Vagina (tissue), 2 donors: ENCODE results near the gene RABGEF1. TPM values are rescaled to one million over a fixed set of nuclear protein-coding genes. Genes with fewer than 3 reads are reported as not detected.
"Not testable (repeated sequence)": the region's sequence is repeated elsewhere in the genome, so short reads cannot be mapped to it uniquely, and the experiment has no call there.

Source experiments
- DNase-seq, 2 donors: peaks; one replicate each; pipeline ENCODE4 v3.0.0-alpha.2; 2017; ENCODE audit errors: extremely low spot score in 2 of 2
- H3K27ac ChIP-seq: fragments of 200-600 bp; sonication (generic); one replicate; pipeline ENCODE4 v1.5.1; 2019
- H3K27me3 ChIP-seq: fragments of 200-600 bp; sonication (generic); one replicate; pipeline ENCODE4 v1.5.1; 2019
- H3K36me3 ChIP-seq, 2 donors: fragments of 200-600 bp; sonication (generic); one replicate each; pipeline ENCODE4 v1.5.1; 2017 to 2019
- H3K4me1 ChIP-seq: fragments of 200-600 bp; sonication (generic); one replicate; pipeline ENCODE4 v1.5.1; 2019
- H3K4me3 ChIP-seq, 2 donors: fragments of 200-600 bp; sonication (generic); 1 replicate in 1 of 2; 2 replicates in 1 of 2; pipeline ENCODE4 v1.5.1; 2016 to 2019
- H3K9me3 ChIP-seq: fragments of 200-600 bp; sonication (generic); one replicate; pipeline ENCODE4 v1.5.1; 2019
- POLR2A ChIP-seq, 2 donors: fragments of 450-650 bp; IDR thresholded peaks; one replicate each; pipeline ENCODE4 v1.6.1; 2017; ENCODE audit warnings: antibody characterized with exemption in 2 of 2, mild to moderate bottlenecking in 2 of 2, moderate library complexity in 2 of 2
- POLR2AphosphoS5 ChIP-seq, 2 donors: sonication (generic); formaldehyde crosslinking; IDR thresholded peaks; one replicate each; pipeline ENCODE4 v1.9.0; 2017; ENCODE audit warnings: antibody characterized with exemption in 2 of 2, mild to moderate bottlenecking in 2 of 2, low read depth in 1 of 2; ENCODE audit not compliant: insufficient read depth in 1 of 2
- intact Hi-C: fragments of 100-400 bp; cut with DNase I; formaldehyde crosslinking; loops from one replicate; pipeline ENCODE4 v1.15.1; 2023
- total RNA-seq: library from RNA; depleted of rRNA; stranded (reverse); fragments of >200 nt; gene quantifications from one replicate; pipeline ENCODE4 v1.2.3, GENCODE V29; 2016
- TF ChIP-seq, protein P1 (sequence below), 3 experiments: fragments of 450-650 bp in 2 of 3; fragments of 200-600 bp in 1 of 3; sonication (generic) in 1 of 3; IDR thresholded peaks; one replicate each; pipeline ENCODE4 v1.5.1; 2017 to 2019; ENCODE audit warnings: antibody characterized with exemption in 3 of 3, mild to moderate bottlenecking in 2 of 3, moderate library complexity in 2 of 3

RABGEF1 gene
- 27.7 TPM for total RNA-seq

DNA sequence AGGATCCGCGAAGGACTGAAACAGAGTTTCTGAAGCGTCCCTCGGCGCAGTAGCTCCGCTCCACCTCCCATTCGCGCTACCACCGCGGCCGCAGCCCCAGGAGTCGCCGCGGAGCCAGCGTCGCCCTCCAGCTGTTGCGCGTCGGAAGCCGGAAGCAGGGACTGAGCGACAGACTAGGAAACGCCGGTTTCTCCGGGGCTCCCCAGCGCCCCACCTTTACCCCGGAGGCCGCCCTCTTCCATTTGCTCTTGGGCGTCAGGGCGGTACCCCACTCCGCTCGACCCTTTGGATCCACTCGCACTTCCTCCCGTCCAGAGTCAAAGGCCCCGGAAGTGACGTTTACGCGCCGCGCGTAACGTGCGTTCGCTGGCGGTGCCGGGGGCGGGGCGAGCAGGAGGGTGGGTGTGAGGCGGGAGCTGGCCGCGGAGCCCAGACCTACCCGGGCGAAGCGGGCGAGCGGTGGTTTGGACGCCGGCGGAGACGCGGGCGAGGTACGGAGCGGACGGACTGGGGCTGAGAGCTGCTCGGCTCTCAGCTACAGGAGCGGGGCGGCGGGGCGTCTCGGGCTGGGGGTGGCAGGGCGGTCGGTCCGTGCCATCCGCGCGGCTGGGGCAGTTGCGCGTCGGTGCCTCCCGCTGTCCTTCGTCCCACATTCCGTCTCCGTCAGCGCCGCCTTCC, at the start of gene RABGEF1:
TSS of gene RABGEF1 (plus strand) at position 432 of the 678 bp plus-strand sequence. CDS start 31,167 bp downstream, outside the sequence.
- TF ChIP-seq POLR2A (IDR thresholded peaks at IDR 0.05): peak in 1 of 2 donors; percentile 74
- TF ChIP-seq, protein P1, sequence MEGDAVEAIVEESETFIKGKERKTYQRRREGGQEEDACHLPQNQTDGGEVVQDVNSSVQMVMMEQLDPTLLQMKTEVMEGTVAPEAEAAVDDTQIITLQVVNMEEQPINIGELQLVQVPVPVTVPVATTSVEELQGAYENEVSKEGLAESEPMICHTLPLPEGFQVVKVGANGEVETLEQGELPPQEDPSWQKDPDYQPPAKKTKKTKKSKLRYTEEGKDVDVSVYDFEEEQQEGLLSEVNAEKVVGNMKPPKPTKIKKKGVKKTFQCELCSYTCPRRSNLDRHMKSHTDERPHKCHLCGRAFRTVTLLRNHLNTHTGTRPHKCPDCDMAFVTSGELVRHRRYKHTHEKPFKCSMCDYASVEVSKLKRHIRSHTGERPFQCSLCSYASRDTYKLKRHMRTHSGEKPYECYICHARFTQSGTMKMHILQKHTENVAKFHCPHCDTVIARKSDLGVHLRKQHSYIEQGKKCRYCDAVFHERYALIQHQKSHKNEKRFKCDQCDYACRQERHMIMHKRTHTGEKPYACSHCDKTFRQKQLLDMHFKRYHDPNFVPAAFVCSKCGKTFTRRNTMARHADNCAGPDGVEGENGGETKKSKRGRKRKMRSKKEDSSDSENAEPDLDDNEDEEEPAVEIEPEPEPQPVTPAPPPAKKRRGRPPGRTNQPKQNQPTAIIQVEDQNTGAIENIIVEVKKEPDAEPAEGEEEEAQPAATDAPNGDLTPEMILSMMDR (IDR thresholded peaks at IDR 0.05): no peak
- TF ChIP-seq POLR2AphosphoS5 (IDR thresholded peaks at IDR 0.05; ENCODE audit: insufficient read depth in 1 of 2, low read depth in 1 of 2): peak; percentile 94 to 98
- no peaks in the 10 kb centered on the region for H3K36me3 ChIP-seq
- peaks cover 43% of the 10 kb centered on the region for H3K4me1 ChIP-seq
- no peaks in the 10 kb centered on the region for H3K27me3 ChIP-seq
- DNase-seq: peak in 1 of 2 donors; percentile 96
- intact Hi-C loops: no loop called here
- peaks cover 3% of the 10 kb centered on the region for H3K9me3 ChIP-seq
- peak within 1 kb of the TSS; percentile 87 to 93 for H3K4me3 ChIP-seq
- peak within 1 kb of the TSS; percentile 97 for H3K27ac ChIP-seq

DNA sequence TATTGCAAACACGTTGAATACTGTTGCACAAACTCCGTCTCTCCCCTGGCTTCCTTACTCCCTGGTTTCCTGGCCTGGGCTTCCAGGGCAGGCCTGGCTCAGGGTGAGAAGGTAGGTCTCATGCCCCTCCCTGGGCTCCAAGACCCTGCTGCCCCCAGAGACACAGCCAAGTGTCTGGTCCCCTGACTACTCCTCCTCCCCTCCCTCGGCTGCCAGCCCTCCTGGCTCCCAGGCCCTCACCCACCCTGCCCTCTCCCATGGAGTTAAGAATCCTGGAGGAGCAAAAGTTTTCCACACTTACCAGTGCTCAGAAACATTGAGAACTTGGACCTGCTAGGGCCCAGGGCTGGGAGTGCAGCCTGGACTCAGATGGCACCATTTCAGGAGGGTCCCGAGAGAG, 47.2 kb upstream of the RABGEF1 start:
- TF ChIP-seq, protein P1 (IDR thresholded peaks at IDR 0.05): no peak
- TF ChIP-seq POLR2AphosphoS5 (IDR thresholded peaks at IDR 0.05; ENCODE audit: insufficient read depth in 1 of 2, low read depth in 1 of 2): no peak
- H3K4me3 ChIP-seq: no peak overlapping the region
- peak in 1 of 2 donors; percentile 74 for DNase-seq
- H3K9me3 ChIP-seq: no peaks in the 10 kb centered on the region
- no peaks in the 10 kb centered on the region for H3K36me3 ChIP-seq
- H3K27ac ChIP-seq: no peak overlapping the region
- H3K27me3 ChIP-seq: no peaks in the 10 kb centered on the region
- H3K4me1 ChIP-seq: peaks cover 18% of the 10 kb centered on the region
- intact Hi-C loops: no loop called here

DNA sequence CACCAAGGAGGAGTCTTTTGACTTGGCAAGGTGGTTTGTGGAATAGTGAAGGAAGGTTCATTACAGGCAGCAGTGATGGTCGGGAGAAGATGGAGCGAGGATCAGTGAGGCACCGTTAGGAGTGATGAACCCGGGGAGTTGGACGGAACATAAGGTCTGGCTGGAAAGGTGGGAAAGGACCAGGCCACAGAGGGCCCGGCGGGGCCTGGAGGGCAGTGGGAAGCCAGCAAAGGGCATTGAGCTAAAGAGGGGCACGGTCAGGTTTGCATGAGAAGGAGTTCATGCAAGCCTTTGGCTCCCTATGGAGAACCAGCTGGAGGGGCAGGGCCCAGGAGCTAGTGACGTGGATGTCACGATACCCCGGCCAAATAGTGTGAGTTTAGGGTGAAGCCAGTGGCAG, 46.2 kb upstream of the RABGEF1 start:
- H3K36me3 ChIP-seq: no peaks in the 10 kb centered on the region
- H3K4me1 ChIP-seq: peaks cover 18% of the 10 kb centered on the region
- H3K4me3 ChIP-seq: no peak overlapping the region
- DNase-seq: peak in 1 of 2 donors; percentile 70
- no peak overlapping the region for H3K27ac ChIP-seq
- TF ChIP-seq POLR2A (IDR thresholded peaks at IDR 0.05) (no peak), POLR2AphosphoS5 (IDR thresholded peaks at IDR 0.05; ENCODE audit: insufficient read depth in 1 of 2, low read depth in 1 of 2) (no peak)
- TF ChIP-seq, protein P1 (IDR thresholded peaks at IDR 0.05): no peak
- no peaks in the 10 kb centered on the region for H3K9me3 ChIP-seq
- H3K27me3 ChIP-seq: no peaks in the 10 kb centered on the region
- intact Hi-C loops: no loop called here

DNA sequence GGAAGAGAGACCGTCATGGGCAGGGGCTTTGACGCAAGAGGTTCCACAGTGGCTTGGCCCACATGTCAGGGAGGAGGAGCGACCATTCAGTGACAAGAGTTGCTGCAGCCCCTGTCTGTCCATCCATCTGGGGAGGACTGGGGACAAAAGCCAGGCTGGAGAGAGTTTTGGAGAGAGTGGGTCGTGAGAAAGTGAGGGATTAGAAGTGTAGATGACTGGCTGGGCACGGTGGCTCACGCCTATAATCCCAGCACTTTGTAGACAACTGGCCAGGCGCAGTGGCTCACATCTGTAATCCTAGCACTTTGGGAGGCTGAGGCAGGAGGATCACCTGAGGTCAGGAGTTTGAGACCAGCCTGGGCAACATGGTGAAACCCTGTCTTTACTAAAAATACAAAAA, 45.1 kb upstream of the RABGEF1 start:
- H3K27me3 ChIP-seq, intact Hi-C loops, H3K27ac ChIP-seq, DNase-seq, H3K36me3 ChIP-seq, H3K9me3 ChIP-seq, H3K4me3 ChIP-seq: not testable (repeated sequence)
- peaks cover 25% of the 10 kb centered on the region for H3K4me1 ChIP-seq

DNA sequence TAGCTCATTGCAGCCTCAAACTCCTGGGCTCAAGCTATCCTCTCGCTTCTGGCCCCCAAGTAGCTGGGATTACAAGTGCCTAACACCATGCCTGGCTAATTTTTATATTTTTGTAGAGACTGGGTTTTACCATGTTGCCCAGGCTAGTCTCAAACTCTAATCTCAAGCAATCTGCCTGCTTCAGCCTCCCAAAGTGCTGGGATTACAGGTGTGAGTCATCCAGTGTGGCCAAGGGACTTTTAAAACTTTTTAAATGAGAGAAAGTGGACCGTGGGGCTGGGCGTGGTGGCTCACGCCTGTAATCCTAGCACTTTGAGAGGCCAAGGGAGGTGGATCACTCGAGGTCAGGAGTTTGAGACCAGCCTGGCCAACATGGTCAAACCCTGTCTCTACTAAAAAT, 44.4 kb upstream of the RABGEF1 start:
- H3K4me3 ChIP-seq, H3K9me3 ChIP-seq, intact Hi-C loops, H3K36me3 ChIP-seq, DNase-seq, H3K27ac ChIP-seq, H3K27me3 ChIP-seq: not testable (repeated sequence)
- H3K4me1 ChIP-seq: peaks cover 28% of the 10 kb centered on the region

DNA sequence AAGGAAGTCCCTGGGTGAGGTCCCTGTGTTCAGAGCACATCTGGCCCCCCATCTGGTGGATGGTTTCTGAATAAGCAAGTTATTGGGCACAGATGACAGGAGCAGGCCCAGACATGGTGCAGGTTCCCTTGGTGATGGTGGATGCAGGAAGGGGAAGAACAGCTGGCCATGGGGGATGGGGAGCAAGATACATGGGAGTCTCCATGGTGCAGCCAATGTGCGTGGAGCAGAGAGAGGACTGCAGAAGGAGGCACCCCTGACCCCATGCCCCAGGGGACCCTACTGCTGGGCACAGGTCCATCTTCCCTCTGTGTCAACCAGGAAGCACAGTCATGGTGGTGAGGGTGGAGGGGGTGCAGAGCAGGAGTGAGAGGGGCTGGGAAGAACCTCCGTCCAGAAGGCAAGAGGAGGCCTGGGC, 43.8 kb upstream of the RABGEF1 start:
- Histone ChIP-seq H3K4me1 (peaks cover 28% of the 10 kb centered on the region), H3K27ac (peak overlapping the region; percentile 5)
- intact Hi-C loops: no loop called here

More for the DNA sequence above, 43.8 kb upstream of the RABGEF1 start:
- H3K9me3 ChIP-seq: no peaks in the 10 kb centered on the region
- no peak overlapping the region for H3K4me3 ChIP-seq
- no peak for DNase-seq
- no peaks in the 10 kb centered on the region for H3K27me3 ChIP-seq
- TF ChIP-seq POLR2AphosphoS5 (IDR thresholded peaks at IDR 0.05; ENCODE audit: insufficient read depth in 1 of 2, low read depth in 1 of 2) (no peak), POLR2A (IDR thresholded peaks at IDR 0.05) (no peak)
- TF ChIP-seq, protein P1 (IDR thresholded peaks at IDR 0.05): no peak
- no peaks in the 10 kb centered on the region for H3K36me3 ChIP-seq
